Adrenal gland (tissue), 5 donors: ENCODE measurements around the gene ARHGEF38.

ENCODE experiments used
- CTCF ChIP-seq, 6 experiments: fragments of 450-650 bp in 4 of 6; fragments of 200-600 bp in 2 of 6; sonication (generic) in 1 of 6; IDR thresholded peaks; 1 replicate in 5 of 6; 2 replicates in 1 of 6; pipeline versions ENCODE4 v1.5.1 to v1.8.0; 2016 to 2021; ENCODE audit warnings: antibody characterized with exemption in 6 of 6, mild to moderate bottlenecking in 2 of 6, moderate library complexity in 1 of 6
- POLR2A ChIP-seq, 2 donors: fragments of 450-650 bp; IDR thresholded peaks; one replicate each; pipeline ENCODE4 v1.6.1; 2017; ENCODE audit warnings: antibody characterized with exemption in 2 of 2, mild to moderate bottlenecking in 2 of 2, moderate library complexity in 1 of 2
- donor health status: DM: no; HTN: no; CAD: no.

GRCh38 chr4:105709081-105709450, 156.6 kb downstream of the ARHGEF38 start:
- no peak for TF ChIP-seq CTCF (IDR thresholded peaks at IDR 0.05)
- TF ChIP-seq POLR2A (IDR thresholded peaks at IDR 0.05) = no peak
